ENCODE data around the gene SERINC2. TPM values are rescaled to one million over a fixed set of nuclear protein-coding genes. Genes with fewer than 3 reads are reported as not detected.

Gene SERINC2
- total RNA-seq: 1.2 and 2.9 TPM in 2 replicates

DNA sequence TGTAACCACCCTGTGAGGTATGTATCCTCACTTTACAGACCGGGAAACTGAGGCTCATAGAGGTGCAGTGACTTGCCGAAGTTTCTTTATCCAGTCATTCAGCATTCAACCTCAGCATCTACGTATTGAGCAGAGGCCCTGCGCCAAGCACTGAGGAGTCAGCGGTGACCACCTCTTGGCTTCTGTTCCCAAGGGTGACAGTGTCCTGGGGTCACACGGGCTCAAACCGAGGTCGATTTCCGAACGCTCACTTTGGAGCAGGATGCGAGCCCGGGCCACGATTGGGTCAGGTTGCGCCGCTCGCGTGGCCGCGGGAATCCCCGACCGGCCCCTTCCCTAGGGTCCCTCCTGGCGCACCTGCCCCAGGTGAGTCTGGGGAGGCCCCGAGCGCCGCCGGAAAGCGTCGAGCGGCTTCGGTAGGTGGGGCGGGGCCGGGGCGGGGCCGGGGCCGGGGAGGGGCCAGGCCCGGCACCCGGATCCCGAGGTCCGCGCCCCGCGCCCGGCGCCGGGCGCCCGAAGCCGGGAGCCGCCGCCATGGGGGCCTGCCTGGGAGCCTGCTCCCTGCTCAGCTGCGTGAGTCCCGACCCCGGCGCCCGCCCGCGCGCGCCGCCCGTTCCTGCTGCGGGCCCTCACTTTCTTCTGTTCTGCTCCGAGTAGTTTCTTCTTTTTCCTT lies at the start of gene SERINC2:
SERINC2 (plus strand) TSS at position 482 of the 673 bp plus-strand sequence; CDS start at position 535, 53 bp downstream.

DNA sequence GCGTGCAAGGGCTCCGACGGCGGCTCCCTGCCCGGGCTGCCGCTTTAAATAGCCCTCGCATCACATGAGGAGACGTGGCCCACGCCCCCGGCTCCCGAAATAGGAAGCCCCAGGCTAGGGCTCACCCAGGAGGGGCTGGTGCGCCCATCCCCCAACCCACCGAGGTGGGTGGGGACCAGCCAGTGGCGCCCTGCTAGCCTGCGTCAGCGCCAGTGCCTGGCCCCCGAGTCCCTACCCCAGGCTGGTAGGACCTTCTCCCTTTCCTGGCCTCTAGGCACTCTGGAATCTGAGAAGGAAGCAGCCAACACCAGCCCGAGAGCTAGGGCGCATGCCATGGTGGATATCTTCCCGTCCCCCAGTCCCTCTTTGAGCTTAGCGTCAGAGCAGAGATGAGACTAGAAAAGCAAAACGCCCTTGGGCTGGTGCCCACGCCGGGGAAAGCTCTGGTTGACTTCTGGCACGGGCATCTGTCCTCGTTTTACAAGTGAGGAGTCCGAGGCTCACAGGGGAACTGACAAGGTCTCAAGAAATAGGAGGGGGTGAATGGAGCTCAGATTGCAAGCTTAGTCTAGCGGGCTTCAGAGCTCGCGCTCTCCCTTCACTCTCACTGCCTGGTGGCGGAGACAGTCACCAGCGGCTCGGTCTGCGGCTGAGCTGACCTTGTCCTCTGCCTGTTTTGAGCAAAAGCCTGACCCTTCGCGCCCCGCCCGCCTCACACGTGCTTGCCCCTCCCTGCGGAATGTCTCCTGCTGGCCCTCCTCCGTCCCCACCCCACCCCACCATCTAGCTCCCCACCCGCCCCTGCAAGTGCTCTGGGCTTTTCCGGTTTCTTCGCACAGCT lies 39.7 kb upstream of the SERINC2 start, which contains the start of gene FABP3:
FABP3 (minus strand) TSS at position 21 of the 841 bp plus-strand sequence. CDS start 62 bp downstream, outside the sequence.

Other genes with a start within 250 kb of the SERINC2 start
- not detected in 2 replicates for gene NKAIN1, start 173.3 kb upstream of the SERINC2 start, total RNA-seq
- gene SNRNP40, start 116.4 kb upstream of the SERINC2 start, total RNA-seq: 159 and 160 TPM in 2 replicates
- gene ZCCHC17, start 116.2 kb upstream of the SERINC2 start, total RNA-seq: 53.3 and 56.7 TPM in 2 replicates
- 1.3 and 9.0 TPM in 2 replicates for gene FABP3, start 40.1 kb upstream of the SERINC2 start, total RNA-seq
- 443 and 581 TPM in 2 replicates for gene TINAGL1, start 163.3 kb downstream of the SERINC2 start, total RNA-seq
- under 0.01 and 1.1 TPM in 2 replicates for gene HCRTR1, start 204.5 kb downstream of the SERINC2 start, total RNA-seq
- 78.3 and 88.8 TPM in 2 replicates for gene PEF1, start 231.7 kb downstream of the SERINC2 start, total RNA-seq